Prostate gland (tissue), 2 donors: ENCODE data around the gene RASSF8.

Experiments
- POLR2A ChIP-seq: fragments of 450-650 bp; IDR thresholded peaks from one replicate; pipeline ENCODE4 v1.6.1; 2016; ENCODE audit warnings: antibody characterized with exemption, mild to moderate bottlenecking
- TF ChIP-seq, protein P1 (sequence below), 4 experiments: fragments of 200-600 bp in 2 of 4; fragments of 450-650 bp in 2 of 4; sonication (generic) in 2 of 4; IDR thresholded peaks; 1 replicate in 3 of 4; 2 replicates in 1 of 4; pipeline ENCODE4 v1.5.1; 2016 to 2019; ENCODE audit warnings: antibody characterized with exemption in 4 of 4, mild to moderate bottlenecking in 2 of 4, moderate library complexity in 2 of 4

DNA sequence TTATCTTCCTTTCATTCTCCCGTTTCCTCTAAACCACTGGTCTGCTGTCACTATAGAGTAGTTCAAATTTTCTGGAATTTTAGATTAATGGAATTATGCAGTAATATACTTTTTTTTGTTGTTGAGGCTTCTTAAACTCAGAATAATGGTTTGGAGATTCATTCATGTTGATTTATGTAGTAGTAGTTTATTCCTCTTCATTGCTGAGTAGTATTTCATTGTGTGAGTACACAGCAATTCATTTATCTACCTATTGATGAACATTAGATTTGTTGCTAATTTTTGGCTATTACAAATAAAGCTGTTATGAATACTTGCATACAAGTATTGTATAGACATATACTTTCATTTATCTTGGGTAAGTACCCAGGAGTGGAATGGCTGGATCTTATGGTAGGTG is 7.2 kb downstream of the RASSF8 start:
- TF ChIP-seq POLR2A = no peak
- TF ChIP-seq, protein P1, sequence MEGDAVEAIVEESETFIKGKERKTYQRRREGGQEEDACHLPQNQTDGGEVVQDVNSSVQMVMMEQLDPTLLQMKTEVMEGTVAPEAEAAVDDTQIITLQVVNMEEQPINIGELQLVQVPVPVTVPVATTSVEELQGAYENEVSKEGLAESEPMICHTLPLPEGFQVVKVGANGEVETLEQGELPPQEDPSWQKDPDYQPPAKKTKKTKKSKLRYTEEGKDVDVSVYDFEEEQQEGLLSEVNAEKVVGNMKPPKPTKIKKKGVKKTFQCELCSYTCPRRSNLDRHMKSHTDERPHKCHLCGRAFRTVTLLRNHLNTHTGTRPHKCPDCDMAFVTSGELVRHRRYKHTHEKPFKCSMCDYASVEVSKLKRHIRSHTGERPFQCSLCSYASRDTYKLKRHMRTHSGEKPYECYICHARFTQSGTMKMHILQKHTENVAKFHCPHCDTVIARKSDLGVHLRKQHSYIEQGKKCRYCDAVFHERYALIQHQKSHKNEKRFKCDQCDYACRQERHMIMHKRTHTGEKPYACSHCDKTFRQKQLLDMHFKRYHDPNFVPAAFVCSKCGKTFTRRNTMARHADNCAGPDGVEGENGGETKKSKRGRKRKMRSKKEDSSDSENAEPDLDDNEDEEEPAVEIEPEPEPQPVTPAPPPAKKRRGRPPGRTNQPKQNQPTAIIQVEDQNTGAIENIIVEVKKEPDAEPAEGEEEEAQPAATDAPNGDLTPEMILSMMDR (IDR thresholded peaks at IDR 0.05) = no peak
